IPS DF 6.9 (cell line): Measurements from ENCODE around the gene HIF3A.

Experiments used
- DNase-seq: peaks from one replicate; pipeline ENCODE4 v3.0.0-alpha.2; 2013; ENCODE audit warnings: low read depth, low spot score
- H3K27ac ChIP-seq: one replicate; pipeline ENCODE4 v1.5.1; 2013; ENCODE audit warnings: low read length, control low read depth
- H3K27me3 ChIP-seq: 2 replicates; pipeline ENCODE4 v1.6.1; 2013; ENCODE audit warnings: mild to moderate bottlenecking, low read length; ENCODE audit not compliant: control insufficient read depth, insufficient read depth
- H3K36me3 ChIP-seq: 2 replicates; pipeline ENCODE4 v1.6.1; 2013; ENCODE audit warnings: low read length; ENCODE audit not compliant: control insufficient read depth, insufficient read depth
- H3K4me1 ChIP-seq: 2 replicates; pipeline ENCODE4 v1.6.1; 2013; ENCODE audit warnings: low read length; ENCODE audit not compliant: control insufficient read depth, insufficient read depth
- H3K4me3 ChIP-seq: 2 replicates; pipeline ENCODE4 v1.5.1; 2013; ENCODE audit warnings: mild to moderate bottlenecking, low read length
- H3K9me3 ChIP-seq: 2 replicates; pipeline ENCODE4 v1.6.1; 2013; ENCODE audit warnings: low read length, inconsistent platforms; ENCODE audit not compliant: control insufficient read depth, insufficient read depth
- WGBS: extraction: QIAGEN DNeasy Blood & Tissue Kit; methylation state at CpG from one replicate; pipeline ENCODE4 v1.1.7; 2013; ENCODE audit warnings: mixed read lengths, missing lambda C conversion rate; ENCODE audit not compliant: insufficient read length, insufficient coverage; 5-methylcytosine and 5-hydroxymethylcytosine counted together

Gene HIF3A

DNA sequence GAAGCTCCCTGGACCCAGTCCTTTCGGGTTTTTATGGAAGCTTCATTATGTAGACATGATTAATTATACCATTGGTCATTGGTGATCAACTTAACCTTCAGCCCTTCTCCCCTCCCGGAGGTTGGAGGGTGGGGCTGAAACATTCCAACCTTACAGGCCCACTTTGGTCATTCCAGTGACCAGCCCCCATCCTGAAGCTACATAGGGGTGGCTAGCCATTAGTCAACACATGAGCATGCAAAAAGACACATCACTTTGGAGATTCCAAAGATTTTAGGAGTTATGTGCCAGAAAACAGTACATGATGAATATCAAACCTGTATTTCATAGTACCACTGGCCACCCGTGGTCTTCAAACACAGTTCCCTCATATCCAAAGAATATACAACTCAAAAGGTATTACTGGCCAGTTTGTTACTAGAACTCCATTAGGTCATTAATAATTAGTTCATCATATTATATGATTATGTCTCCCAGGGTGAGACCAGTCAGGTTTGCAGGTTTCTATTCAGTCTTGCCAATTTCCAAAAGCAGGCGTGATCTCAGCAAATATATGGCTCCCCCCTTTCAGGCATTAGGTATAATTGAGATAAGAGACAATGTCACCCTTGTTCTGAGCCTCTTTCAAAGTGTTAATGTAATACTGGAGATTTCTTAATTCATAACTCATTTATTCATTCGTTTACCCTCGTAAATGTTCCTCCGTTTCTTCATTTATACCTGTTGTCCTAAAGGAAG lies 61.2 kb downstream of the HIF3A start:
- Histone ChIP-seq H3K4me1 (no peaks in the 10 kb centered on the region), H3K27me3 (no peaks in the 10 kb centered on the region), H3K4me3 (no peak overlapping the region), H3K27ac (no peak overlapping the region), H3K36me3 (peaks cover 17% of the 10 kb centered on the region), H3K9me3 (no peaks in the 10 kb centered on the region)
- DNase-seq: no peak
- WGBS: no CpG with 5 or more reads among the region's 7 CpGs

DNA sequence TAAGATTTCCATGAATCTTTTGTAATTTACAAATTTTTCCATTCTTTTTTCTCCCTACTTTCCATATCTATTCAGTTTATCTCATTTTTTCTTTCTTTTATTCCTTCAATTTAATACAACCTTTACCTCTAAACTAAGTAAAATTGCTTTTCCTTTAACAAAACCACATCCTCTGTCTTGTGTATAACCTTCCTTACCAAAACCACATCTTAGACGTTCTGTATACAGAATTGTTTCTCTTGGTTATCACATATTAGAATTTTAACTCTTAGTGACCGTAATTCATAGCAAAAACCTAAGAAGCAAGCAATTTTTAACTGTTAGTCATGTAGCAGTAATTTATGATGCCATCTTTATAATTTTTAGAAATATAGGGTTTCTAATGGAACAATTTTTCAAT lies 65.1 kb downstream of the HIF3A start:
- WGBS: 100% methylated on average over 1 of the region's 2 CpGs

DNA sequence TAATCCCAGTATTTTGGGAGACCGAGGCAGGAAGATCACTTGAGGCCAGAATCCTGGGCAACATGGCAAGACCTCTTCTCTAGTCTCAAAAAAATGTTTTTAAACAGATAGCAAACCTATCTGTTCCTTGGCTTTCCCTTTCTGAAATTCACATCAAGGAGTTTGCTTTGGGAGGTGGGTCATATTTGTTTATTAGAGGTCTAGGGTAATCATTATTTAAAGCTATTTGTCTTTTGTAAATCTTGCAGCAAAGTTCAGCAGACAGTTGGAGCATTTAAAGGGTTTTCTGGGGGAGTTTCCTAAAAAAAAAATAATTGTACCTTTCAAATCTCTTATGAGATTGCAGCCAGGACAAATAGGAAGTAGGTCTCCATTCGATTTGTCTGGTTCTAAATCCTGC lies 67.5 kb downstream of the HIF3A start:
- no peaks in the 10 kb centered on the region for H3K36me3 ChIP-seq
- no CpG with 5 or more reads among the region's 2 CpGs for WGBS
- H3K4me1 ChIP-seq: no peaks in the 10 kb centered on the region
- no peaks in the 10 kb centered on the region for H3K27me3 ChIP-seq
- H3K27ac ChIP-seq: no peak overlapping the region
- no peaks in the 10 kb centered on the region for H3K9me3 ChIP-seq
- no peak for DNase-seq
- no peak overlapping the region for H3K4me3 ChIP-seq

More for the DNA sequence above, 65.1 kb downstream of the HIF3A start:
- no peaks in the 10 kb centered on the region for H3K4me1 ChIP-seq
- no peak overlapping the region for H3K27ac ChIP-seq
- H3K27me3 ChIP-seq: no peaks in the 10 kb centered on the region
- DNase-seq: no peak
- H3K4me3 ChIP-seq: no peak overlapping the region
- no peaks in the 10 kb centered on the region; the same call in 1 of the 2 replicates for H3K36me3 ChIP-seq
- H3K9me3 ChIP-seq: no peaks in the 10 kb centered on the region

DNA sequence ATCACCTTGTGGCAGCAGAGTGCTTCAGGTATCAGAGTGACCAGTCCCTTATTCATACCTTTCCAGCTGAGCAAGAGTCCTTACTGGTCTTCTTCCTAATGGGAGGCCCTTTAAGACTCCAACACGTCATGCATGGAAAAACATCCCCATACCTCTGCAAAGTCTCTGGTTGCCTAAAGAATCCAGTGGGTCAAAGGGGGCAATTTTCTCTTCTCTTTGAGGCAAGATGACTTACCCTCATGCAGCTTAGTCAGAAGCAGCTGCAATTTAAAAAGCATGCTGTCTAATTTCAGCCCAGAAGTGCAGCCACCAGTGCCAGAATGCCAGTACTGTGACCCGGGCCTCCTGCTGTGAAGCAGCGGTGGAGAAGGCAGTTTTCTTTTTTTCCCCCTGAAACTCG lies 68.7 kb downstream of the HIF3A start:
- DNase-seq: no peak
- no peaks in the 10 kb centered on the region for H3K27me3 ChIP-seq
- H3K9me3 ChIP-seq: no peaks in the 10 kb centered on the region
- WGBS: no CpG with 5 or more reads among the region's 4 CpGs
- H3K4me3 ChIP-seq: no peak overlapping the region
- H3K4me1 ChIP-seq: no peaks in the 10 kb centered on the region
- H3K27ac ChIP-seq: no peak overlapping the region
- no peaks in the 10 kb centered on the region for H3K36me3 ChIP-seq

DNA sequence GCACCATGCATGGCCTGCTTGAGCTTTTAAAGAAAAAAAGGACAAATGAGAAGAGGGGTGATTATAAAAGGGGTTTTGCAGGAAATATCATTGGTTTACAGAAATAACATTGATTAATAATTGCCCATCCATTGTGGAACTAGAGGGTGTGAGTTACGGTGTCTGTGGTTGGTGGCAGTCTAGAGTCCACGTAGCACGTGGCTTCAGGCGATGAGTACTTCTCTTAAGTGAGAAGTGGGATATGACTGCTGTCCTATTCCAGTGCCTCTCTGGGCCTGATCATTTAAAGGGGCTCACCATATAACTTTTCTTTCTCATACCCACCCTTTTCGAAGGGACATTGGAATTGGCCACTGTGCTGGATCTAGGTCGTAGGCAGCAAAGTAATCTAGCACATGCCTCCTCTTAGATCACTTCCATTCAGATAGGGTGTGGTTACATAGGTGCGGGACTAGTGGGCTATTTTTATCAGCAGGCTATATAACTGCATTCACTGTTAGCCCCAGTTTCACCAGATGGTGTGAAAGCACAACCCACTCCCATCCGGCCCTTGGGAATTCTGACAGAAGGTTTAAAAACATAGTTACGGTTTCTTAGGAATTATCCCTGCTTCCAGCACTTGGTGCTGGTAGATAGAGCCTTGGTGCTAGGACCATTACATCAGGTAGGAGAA lies 69.9 kb downstream of the HIF3A start:
- Histone ChIP-seq H3K27me3 (no peaks in the 10 kb centered on the region), H3K4me3 (no peak overlapping the region), H3K36me3 (no peaks in the 10 kb centered on the region), H3K27ac (no peak overlapping the region), H3K4me1 (no peaks in the 10 kb centered on the region), H3K9me3 (no peaks in the 10 kb centered on the region)
- DNase-seq: no peak
- WGBS: no CpG with 5 or more reads among the region's 9 CpGs

DNA sequence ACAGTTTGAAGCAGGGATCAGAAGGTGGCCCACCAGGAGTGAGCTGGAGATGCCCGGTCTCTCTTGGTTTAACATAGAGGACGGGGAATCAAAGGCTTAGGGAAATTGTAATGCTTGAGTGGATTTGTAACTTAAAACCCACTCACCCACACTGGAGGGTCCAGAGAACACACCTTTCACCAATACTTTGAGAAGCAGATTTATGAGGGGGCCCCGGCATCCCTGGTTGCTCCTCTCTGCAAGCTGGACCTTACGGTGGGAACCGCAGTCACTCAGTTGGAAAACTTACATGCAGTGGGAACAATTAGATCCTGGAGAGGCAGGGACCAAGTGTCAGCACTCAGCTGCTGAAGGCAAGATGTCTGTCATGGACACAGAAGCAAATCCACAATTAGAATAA lies 70.6 kb downstream of the HIF3A start:
- no peaks in the 10 kb centered on the region for H3K27me3 ChIP-seq
- H3K36me3 ChIP-seq: no peaks in the 10 kb centered on the region
- no peak overlapping the region for H3K27ac ChIP-seq
- H3K4me3 ChIP-seq: no peak overlapping the region
- H3K9me3 ChIP-seq: no peaks in the 10 kb centered on the region
- no peak for DNase-seq
- WGBS: no CpG with 5 or more reads among the region's 5 CpGs
- H3K4me1 ChIP-seq: no peaks in the 10 kb centered on the region

DNA sequence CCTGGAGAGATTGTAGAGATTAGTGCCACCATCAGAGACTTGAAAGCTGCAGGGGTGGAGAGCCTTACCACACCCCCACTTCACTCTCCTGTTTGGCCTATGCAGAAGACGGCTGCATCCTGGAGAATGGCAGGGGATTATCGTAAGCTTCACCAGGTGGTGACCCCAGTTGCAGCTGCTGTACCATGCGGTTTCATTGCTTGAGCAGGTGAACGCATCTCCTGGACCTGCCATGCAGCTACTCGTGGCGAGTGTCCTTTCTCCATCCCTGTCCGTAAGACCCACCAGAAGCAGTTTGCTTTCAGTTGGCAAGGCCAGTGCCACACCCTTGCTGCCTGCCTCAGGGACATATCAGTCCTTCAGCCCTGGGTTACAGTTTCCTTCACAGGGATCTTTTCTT lies 71.3 kb downstream of the HIF3A start:
- no peak overlapping the region for H3K27ac ChIP-seq
- no peaks in the 10 kb centered on the region for H3K36me3 ChIP-seq
- no CpG with 5 or more reads among the region's 7 CpGs for WGBS
- no peak overlapping the region for H3K4me3 ChIP-seq
- H3K9me3 ChIP-seq: no peaks in the 10 kb centered on the region
- no peak for DNase-seq
- no peaks in the 10 kb centered on the region for H3K27me3 ChIP-seq
- H3K4me1 ChIP-seq: peaks cover 4% of the 10 kb centered on the region

DNA sequence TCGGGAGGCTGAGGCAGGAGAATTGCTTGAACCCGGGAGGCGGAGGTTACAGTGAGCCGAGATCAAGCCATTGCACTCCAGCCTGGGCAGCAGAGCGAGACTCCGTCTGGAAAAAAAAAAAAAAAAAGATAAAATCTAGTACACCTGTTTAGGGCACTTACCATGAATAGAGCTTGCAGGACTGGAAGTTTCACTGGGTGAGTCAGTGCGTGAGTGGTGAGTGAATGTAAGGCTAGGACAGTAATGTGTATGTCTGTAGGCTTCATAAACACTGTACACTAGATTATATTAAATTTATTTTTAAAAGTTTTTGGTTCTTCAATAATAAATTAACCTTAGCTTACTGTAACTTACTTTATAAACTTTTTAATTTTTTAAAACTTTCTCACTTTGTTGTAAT lies 73.0 kb downstream of the HIF3A start:
- DNase-seq: no peak
- no peaks in the 10 kb centered on the region for H3K36me3 ChIP-seq
- H3K27me3 ChIP-seq: no peaks in the 10 kb centered on the region
- no peak overlapping the region for H3K4me3 ChIP-seq
- no CpG with 5 or more reads among the region's 7 CpGs for WGBS
- H3K4me1 ChIP-seq: peaks cover 13% of the 10 kb centered on the region
- H3K27ac ChIP-seq: no peak overlapping the region
- no peaks in the 10 kb centered on the region for H3K9me3 ChIP-seq

DNA sequence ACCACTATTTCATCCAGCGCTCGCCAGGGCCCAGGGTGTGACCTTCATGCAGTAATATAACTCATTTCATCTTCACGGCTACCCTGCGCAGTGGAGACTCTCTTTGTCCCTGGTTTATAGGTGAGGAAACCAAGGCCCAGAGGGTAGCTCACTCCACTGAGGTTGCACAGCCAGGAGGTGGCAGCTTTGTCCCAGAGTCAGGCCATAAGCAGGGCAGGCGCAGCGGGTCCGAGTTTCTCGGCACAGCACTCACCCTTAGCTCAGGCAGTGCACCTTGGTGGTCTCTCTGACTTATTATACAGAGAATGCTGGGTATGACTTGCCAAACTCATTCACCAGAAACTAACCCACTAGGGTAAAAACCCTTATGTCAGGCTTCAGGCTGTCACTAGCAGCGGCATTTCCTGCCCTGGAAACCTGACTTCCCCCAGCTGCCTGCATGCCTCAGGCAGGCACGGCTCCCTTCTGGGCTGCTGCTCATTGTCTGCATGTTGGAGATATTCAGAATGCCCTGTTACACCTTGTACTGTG lies 74.6 kb downstream of the HIF3A start:
- H3K4me3 ChIP-seq: no peak overlapping the region
- no peak for DNase-seq
- no peaks in the 10 kb centered on the region for H3K27me3 ChIP-seq
- H3K9me3 ChIP-seq: no peaks in the 10 kb centered on the region
- WGBS: no CpG with 5 or more reads among the region's 10 CpGs
- H3K4me1 ChIP-seq: peaks cover 13% of the 10 kb centered on the region
- H3K27ac ChIP-seq: no peak overlapping the region
- H3K36me3 ChIP-seq: peaks cover 3% of the 10 kb centered on the region

DNA sequence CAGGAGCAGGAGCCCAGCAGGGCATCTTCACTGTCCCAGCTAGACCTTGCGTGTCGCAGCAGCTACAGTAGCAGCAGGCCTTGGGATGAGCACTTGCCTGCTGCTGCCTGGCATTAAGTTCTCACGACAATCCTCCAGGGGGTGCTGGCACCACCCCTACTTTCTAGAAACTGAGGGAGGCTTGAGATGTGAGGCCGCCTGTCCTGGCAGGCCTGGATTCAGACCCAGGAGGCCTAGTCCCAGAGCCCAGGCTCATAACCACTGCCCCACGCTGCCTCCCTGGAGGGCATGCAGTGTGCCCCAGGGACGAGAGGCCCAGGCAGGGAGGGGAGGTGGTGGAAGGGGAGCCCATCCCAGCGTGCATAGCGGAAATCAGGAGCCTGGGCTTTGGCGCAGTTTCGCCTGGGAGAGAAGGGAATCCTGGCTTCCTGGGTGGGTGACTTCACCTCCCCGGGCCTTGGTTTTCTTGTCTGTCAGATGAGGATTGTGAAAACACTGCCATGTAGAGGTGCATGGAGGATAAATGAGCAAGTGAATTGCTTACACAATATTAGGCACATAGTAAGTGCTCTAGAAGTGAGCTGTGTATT lies 76.2 kb downstream of the HIF3A start:
- Histone ChIP-seq H3K27ac (peak overlapping the region; percentile 23), H3K4me3 (no peak overlapping the region), H3K36me3 (peaks cover 11% of the 10 kb centered on the region), H3K27me3 (no peaks in the 10 kb centered on the region), H3K9me3 (no peaks in the 10 kb centered on the region), H3K4me1 (peaks cover 13% of the 10 kb centered on the region)
- DNase-seq: peak; percentile 41
- WGBS: no CpG with 5 or more reads among the region's 11 CpGs
